ENCODE data around the gene PHF1.

The PHF1 gene

GRCh38 chr6:33459226-33459625 lies 48.4 kb downstream of the PHF1 start:
- DNase-seq, result no peak

All from stimulated activated CD4-positive, alpha-beta T cell treated with anti-CD3 and anti-CD28 coated beads, Interleukin-4, amount 100 ng/mL, for 1 hour (primary cell).